GM19452 (cell line): ENCODE results near the gene AK3.

Experiments
- ATAC-seq: cut with Tn5 transposase; IDR thresholded peaks from one replicate; pipeline ENCODE4 v1.9.1; 2021; ENCODE audit not compliant: unreplicated experiment

Gene AK3

DNA sequence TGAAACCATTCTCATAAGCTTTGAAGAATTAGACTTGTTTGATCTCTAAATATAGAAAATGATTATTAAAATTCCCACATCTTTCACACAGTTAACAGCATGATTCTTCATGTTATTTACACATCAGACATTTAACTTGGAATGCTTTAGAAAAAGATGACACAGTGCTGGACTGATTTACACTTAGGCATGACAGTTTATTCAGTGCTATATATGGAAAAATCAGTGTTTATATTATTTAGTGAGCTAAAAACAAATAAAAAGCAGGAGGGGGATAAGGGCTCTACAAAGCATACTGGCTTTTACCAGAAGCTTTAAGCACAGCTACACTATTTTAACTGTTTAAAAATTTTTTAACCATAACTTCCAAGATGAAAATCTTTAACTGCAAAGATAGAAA is 31.6 kb downstream of the AK3 start:
- ATAC-seq, result no peak

DNA sequence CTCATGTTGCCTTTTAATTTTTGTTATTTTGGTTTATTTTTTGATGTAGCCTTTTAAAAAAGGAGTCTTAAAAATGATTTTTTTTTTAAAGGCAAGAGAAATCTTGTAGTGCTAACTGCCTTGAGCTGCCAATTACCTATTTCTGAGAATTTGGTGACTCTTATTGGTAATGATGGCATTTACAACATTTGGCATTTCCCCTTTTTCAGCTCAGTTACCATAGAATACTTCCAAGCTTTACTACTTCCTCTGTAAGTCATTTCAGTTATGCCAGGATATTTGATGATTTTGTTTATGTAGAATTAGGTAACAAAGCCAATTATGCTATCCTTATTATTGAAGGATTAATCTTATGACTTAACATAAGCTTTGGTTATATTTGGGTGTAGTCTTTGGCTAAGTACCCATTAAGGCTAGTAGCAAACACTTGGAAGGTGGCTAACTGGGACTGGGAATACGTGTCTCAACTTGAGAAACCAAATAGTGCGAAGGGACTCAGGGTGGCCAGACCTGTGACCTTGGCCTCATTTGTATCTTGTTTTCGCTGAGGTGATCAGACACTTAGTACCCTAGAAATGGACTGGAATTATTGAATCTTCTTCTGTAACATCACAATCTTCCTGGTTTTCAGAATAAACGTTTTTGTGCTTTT is 33.9 kb downstream of the AK3 start:
- no peak for ATAC-seq

DNA sequence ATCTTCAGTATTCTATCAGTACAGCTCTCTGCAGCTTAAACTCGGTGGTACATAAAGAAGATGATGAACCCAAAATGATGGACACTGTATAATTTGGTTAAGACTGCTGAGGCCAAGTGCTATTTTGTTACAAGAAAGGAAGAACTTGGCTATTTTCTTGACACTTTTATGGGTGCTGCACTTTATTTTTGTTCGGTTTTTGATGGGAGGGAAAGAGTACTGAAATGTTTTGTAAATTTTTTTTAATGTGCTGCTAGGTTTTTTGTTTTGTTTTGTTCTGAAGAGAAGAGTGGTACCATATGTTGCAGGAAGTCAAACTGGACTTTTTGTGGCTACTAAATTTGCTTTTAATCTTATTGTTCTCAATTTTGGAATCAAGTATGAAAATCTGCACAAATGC is 35.0 kb downstream of the AK3 start:
- ATAC-seq, result no peak

DNA sequence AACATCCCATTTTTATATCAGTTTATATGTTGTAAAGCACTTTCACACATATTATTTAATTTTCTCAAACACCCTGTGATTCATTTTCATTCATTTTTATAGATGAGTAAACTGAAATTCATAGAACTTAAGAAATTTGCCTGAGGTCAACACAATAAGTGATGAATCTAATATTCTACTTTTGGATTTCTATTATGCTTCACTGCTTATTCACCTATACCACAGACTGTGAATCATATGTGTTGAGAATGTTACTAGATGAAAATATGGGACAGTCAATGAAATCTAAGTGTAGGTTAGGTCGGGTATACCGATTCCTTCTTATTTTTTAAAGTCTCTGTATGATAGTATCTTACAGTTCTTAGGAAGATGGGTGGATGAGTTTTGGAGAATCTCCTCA is 36.9 kb downstream of the AK3 start:
- no peak for ATAC-seq

DNA sequence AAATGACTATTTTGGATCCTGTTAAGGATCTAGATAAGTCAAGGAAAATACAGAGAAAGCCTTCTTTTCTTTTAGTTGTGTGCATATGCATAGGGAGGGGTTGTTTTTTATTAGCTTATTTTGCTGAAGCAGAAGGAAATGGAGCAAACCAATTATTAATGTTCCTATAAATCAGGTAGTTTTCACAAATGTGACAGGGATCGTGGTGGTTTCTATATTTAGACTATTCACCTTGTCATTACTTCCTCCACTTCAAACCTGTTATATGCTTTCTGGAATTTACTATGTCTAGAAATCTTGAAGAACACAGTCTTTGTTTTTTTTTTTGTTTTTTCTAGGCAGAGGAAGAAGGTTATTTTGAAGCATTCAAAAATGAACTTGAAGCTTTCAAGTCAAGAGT is 39.5 kb downstream of the AK3 start:
- ATAC-seq, result no peak

DNA sequence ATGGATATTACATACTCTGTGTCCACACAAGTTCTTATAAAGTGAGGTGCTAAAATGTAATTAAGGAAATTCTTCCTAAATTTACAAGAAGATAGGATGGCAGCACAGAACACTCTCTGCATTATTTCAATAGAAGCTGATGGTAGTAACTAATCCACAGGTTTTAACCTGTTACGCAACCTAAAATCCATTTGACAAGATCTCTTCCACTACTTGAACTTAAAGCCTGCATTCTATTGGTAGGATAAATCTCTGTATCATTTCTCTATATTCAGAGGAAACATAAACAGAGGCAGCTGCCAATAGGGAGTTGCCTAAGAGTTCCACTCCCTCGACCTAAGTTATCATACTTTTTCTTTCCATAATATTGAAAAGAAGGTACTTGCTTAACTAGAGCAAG is 40.1 kb downstream of the AK3 start:
- ATAC-seq, result no peak

DNA sequence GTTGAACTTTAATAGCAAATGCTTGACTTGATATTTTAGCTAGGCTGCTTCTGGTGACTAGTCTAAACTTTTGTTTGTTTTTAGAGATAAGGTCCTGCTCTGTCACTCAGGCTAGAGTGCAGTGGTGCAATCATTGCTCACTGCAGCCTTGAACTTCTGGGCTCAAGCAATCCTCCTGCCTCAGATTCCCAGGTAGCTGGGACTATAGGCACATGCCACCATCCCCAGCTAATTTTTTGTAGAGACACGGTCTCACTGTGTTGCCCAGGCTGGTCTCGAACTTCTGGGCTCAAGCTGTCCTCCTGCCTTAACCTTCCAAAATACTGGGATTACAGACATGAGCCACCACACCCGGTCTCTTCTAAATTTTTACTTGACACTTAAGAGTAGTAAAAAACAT is 40.9 kb downstream of the AK3 start:
- no peak for ATAC-seq

DNA sequence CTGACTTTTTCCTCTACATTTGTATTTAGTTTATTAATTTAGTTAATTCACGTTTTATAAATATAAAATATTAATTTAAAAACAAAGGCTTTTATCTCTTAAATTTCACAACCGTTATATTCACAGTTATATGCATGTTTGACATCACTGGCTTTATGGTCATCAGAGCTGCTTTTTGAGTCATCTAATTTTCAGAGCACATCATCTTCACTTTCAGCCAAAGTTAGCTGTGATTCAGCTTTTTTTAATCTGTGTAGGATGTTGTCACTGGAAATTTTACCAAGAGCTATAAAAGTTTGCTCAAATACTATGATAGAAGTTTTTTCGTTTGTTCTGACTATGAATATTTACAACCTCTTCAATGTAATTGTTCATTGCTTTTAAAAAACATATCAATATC is 49.2 kb downstream of the AK3 start:
- ATAC-seq, result no peak

DNA sequence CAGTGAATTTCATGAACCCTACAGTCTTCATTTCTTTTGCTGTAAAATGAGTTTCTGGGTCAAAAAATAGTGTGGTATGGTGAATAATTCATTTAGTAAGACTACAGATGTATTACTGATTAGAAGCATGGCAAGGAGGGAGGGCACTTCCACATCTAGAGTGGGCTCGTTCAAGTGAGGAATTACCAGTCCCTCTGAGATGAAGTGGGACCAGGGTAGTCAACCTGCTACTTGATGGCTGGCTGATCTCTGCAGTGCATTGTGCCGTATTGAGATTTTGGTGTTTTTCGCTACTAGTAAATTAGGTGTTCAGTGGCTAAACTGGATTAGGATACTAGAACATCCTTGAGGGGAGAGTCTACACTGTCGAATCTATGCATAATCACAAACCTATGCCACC is 50.9 kb downstream of the AK3 start:
- ATAC-seq, result peak; percentile 65

DNA sequence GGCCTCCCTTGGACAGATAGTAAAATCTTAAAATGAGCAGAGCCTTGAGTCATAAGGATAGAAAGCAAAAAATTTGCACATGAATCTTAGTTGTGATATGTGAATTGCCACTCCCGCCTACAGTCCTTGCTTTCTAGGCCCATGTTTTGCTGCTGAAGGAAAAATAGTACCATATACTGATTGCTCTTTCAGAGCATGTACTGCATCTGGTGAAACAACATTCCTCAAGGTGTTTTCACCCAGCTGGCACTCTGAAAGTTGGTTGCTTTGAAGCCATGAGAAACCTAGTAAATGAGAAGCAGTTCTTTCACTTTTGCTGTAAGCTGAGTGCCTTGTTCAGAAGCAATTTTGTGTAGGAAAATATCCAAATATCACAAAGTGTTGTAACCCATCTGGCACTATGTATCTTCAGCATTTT is 51.3 kb downstream of the AK3 start:
- ATAC-seq, result peak; percentile 51

DNA sequence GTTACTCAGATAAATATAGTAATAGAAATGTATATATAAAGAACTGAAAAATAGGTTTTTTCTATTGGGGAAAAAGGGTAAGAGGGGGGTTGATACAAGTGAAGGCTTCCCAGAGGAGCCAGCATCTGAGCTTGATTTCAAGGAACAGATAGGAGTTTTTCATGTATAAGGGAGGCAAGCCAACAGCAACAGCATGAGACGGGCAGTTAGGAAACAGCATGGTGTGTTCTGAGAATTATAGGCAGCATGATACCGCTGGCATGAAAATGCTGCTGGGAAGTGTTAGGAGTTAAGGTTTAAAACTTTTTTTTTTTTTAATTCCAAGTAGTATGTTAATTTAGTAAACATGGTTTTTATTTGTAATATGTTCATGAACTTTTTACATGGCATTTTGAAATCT is 52.0 kb downstream of the AK3 start:
- ATAC-seq, result no peak

DNA sequence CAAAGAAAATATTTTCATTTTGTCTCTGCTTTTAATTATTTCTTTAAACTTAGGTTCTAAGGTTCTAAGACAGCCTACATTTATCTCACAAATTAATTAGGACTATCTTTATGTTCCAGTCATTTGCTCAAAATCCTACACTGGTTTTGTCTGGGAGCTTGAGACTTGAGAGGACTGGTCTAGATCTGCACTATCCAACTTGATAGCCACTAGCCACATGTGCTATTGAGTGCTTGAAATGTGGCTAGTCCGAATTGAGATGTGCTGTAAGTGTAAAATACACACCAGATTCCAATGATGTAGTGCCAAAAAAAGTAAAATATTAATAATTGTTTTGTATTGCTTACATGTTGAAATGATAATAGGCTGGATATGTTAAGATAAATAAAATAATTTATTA is 54.4 kb downstream of the AK3 start:
- ATAC-seq, result no peak

DNA sequence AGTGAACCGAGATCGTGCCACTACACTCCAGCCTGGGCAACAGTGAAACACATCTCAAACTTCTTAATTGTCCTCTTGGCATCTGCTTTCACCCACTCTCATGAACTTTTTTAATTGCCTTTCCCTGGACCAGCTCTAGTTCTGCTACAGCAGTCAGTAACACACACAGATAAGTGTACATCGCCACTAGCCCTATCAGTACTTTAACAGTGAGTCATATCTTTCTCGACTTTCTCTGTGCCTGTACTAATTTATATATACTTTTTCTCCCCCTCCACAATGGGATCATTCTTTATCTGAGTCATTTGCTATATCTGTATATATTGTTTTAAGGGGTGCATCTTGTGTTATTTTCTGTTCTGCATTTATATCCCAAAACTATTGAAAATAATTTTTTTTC is 54.9 kb downstream of the AK3 start:
- ATAC-seq, result no peak

DNA sequence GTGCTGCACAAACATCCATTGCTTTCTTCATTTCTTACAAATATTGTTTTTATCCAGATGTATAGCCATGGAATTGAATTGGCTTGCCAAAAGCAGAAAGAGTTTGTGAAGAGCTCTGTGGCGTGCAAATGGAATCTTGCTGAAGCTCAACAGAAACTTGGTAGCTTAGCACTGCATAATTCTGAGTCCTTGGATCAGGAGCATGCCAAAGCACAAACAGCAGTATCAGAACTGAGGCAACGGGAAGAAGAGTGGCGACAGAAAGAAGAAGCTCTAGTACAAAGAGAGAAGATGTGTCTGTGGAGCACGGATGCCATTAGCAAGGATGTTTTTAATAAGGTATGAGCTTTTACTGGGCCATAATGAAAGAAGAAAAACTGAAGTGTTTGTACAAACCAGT is 56.2 kb downstream of the AK3 start:
- no peak for ATAC-seq

DNA sequence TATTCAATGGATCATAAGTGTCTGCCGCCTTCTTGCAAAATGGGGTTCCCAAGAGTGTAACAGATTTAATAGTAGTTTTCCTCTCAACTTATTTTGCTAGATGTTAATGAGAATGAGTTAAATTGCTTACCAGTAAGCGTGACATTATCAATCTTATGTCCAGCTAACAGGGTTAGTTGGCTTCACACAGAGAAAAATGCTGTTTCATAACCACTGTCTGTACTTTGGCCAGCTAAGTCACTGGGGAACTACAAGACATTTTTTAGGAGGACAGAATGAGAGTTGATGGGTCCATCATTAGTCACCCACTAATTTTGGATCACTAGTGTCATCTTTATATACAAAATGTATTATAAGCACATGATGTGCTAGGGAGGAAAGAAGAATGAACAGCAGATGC is 60.3 kb downstream of the AK3 start:
- no peak for ATAC-seq

DNA sequence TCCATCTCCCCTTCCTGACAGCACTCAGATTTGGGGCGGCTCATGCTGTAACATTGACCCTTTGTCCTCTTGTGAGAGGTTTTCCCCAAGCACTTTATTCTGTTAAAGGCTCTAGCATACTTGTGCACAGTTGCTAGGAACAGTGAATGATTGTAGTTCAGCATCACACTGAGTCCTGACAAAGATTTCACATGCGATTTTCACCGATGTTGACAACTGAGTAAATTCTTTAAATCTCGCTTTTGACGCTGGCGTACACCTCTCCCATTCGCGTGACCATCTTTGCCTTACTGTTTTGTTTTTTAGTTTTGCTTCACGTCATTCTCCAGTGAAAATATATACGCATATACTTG is 60.9 kb downstream of the AK3 start:
- ATAC-seq, result no peak

DNA sequence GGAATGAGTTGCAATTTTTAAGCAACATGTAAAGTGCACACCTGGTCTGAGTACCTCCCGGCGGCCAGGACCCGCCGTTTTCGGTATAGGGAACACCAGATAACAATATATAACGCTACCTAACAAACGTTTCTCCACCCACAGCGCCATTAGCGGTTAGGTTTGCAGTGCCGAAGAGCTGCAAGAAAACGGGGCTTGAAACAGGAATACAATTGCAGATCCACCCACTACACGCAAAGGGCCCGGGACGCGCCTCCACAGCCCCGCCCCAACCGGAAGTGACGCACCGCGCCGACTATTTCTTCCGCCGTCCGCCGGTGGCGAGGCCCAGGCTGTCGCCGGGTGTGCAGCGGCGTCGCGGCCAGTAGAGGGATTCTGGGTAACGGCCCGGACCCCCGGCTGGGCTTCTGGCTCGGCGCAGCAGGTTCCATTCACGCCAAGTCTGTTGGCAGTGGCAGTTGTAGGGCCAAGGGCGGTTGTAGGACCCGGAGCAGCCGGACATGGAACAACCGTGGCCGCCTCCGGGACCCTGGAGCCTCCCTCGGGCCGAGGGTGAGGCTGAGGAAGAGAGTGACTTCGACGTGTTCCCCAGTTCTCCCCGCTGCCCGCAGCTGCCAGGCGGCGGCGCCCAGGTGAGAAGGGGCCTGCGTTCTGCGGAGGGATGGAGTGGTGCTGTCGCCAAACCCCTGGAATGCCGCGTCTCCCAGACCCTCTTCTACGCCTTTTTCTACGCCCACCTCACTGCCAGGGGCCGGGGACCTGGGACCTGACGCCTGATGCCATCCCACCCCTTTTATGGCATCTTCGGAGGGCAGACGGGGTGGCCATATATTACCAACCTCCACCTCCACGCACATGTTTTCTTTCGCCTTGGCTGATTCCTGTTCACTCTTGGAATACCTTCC is 61.5 kb downstream of the AK3 start, which contains the start of gene CDC37L1:
TSS of gene CDC37L1 (plus strand) at position 302 of the 905 bp plus-strand sequence. CDS start at position 501, 199 bp downstream.
- peak; percentile 95 for ATAC-seq

DNA sequence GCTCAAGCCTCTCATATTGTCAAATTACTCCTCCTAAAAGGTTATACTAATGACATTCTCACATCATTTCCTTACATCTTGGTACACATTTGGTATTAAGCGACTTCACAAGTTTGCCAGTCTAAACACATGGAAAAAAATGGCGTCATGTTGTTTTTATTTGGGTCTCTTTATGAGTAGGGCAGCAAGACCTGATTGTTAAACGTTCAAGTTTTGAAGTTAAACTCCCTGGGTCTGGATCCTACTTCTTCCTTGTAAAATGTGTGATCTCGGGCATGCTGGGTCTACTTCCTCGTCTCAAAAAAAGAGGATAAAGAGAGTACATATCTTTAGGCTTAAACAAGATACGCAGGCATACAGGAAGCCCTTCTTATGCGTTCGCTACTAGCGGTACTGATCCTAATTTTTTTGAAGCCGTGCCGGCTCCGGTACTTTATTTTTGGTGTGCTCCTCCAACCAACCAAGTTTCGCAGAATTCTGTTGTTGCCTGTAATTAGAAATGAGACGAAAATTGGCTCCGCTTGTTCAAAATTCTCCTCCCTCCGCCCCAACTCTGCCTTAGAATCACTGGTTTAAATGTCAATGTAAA is 62.2 kb downstream of the AK3 start:
- peak; percentile 6 for ATAC-seq

DNA sequence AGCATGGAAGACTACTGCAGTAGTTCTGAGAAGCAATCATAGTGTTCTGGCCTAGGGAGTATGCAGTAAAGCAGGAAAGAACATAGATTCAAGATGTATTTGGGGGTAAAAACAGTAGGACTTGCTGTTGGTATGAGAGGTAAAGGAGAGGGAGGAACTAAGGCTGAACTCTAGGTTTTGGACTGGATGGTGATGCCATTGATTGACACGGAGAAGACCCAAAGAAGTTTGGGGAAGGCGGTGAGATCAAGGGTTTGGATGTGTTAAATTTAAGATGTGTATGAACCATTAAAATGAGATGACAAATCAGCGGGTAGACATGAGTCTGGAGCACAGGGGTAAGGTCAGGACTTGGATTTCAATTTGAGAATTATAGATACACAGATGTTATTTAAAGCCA is 63.6 kb downstream of the AK3 start:
- no peak for ATAC-seq

DNA sequence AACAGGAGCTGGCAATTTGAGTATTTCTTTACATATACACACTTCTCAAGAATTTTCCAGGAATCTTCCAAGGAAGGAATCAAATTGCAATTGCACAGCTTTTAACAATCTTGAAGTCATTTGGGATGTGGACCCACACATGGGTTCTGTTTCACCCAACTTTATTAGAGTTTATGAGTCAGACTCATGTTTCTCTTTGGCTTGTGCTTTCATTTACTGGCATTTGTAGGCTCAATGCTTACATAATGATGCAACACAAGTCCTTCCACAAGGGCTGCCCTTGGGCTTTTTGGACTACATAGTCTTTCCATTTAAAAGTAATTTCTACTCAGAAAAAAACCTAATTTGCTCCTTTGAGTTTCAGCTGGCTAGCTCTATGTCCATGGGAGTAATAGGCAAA is 66.2 kb downstream of the AK3 start:
- ATAC-seq, result no peak

DNA sequence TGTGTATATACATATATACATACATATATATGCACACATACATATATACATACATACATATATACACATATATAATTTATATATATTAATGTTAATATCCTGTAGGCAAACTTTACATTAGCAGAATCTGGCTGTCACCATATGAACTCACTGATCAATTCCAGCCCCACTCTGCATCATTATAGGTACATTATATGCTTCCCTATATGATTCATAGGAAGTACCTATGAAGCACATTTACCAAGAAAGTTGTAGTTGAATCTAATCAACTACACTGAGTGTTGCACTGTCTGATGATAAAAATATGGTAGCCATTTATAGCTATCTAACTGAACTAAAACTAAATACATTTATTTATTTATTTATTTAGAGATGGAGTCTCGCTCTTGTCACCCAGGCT is 69.3 kb downstream of the AK3 start:
- ATAC-seq, result no peak

DNA sequence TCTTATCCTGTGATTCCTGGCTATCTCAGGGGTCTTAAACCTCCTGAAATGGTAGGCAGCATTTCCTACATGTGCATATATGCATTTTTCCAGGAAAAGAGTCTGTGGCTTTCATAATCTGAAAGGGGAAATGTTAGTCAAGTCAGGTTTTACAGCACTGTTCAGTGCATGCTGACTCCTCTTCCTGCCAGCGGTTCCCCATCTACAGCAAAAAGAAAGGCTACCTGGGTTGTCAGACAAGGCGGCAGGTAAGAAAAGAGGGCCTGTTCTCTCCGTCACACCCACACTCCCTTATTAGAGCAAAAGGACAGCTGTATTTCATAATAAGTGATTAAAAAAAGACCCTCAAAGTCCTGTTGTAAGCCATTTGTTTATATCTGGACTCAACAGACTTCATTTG is 70.4 kb downstream of the AK3 start:
- ATAC-seq, result no peak
